A172 (cell line): ENCODE results near the gene CLVS2. TPM values are rescaled to one million over a fixed set of nuclear protein-coding genes. Genes with fewer than 3 reads are reported as not detected.

Source experiments
- total RNA-seq: library from RNA; depleted of rRNA; stranded (reverse); fragments of >200 nt; shearing (Covaris generic); gene quantifications from 2 replicates; pipeline ENCODE4 v1.2.3, GENCODE V29; 2014; rRNA removed

Gene CLVS2
- total RNA-seq, 1 experiment from 2014 or later: not detected

Other genes with a start within 250 kb of the CLVS2 start
- 0.19 TPM in 1 of 2 replicates, not detected in the other for gene FABP7, start 216.5 kb upstream of the CLVS2 start, total RNA-seq
- gene SMPDL3A, start 207.0 kb upstream of the CLVS2 start, total RNA-seq: 5.3 and 6.3 TPM in 2 replicates